ENCODE results near the gene THNSL1.
"Not testable (repeated sequence)": the region's sequence is repeated elsewhere in the genome, so short reads cannot be mapped to it uniquely, and the experiment has no call there.

Gene THNSL1

DNA sequence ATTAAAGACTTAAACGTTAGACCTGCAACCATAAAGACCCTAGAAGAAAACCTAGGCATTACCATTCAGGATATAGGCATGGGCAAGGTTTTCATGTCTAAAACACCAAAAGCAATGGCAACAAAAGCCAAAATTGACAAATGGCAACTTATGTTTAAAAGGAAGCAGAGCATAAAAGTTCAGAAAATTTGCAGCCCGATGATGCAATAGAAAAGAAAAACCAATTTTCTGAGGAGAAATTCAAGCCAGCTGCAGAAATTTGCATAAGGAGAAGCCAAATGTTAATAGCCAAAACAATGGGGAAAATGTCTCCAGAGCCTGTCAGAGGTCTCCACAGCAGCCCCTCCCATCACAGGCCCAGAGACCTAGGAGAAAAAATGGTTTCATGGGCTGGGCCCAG, 4.8 kb upstream of the THNSL1 start:
- DNase-seq (ENCODE audit: low read depth in 2 of 2): not testable (repeated sequence)

DNA sequence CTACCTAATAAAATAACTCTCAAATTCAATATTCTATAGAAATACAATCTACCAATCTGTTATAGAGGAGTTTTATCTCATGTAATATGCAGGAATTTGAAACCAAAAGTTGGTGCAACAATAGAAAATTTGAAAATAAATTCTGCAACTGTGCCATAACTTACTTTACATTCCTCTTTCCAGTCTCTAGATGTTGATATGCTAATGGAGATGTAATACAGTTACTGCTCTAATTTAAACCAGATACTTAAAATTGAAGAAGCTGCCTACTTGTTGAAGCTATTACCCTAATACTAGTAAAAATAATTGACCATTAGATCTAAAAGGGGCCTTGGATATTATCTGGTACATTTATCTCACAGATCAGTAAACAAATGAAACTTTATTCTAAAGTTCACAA, 1.8 kb upstream of the THNSL1 start:
- DNase-seq (ENCODE audit: low read depth in 2 of 2): no peak

DNA sequence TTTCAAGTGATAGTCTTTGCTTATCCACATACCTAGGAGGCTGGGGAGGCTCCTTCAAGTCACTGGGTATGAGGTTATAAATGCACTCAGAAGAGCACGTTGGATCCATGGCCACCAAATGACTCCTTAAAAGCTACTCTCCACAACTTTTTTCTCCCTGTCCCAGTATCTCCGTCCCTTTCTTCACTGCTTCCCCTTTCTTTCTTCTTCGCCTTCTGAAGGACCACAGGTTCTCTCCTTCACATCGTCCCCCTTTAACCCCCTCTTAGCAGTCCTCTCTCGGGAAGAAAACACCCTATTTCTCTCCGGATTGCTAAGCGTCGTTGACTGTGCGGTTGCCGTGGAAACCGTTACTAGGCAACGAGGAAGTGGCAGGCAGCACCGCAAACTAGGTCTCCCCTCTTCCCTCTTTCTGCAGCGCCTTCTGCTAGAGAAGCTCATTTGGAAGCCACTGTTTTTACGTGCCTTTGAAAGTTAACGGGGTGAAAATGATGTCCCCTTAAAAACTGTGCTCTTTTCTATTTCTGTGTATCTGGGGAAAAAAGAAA, 510 bp upstream of the THNSL1 start, which contains the start of gene ENKUR:
Gene ENKUR, minus strand, starts transcription at position 331 of the 548 bp plus-strand sequence. Its CDS starts 222 bp downstream, at position 109.
- peak; percentile 80 to 84 for DNase-seq (ENCODE audit: low read depth in 2 of 2)

DNA sequence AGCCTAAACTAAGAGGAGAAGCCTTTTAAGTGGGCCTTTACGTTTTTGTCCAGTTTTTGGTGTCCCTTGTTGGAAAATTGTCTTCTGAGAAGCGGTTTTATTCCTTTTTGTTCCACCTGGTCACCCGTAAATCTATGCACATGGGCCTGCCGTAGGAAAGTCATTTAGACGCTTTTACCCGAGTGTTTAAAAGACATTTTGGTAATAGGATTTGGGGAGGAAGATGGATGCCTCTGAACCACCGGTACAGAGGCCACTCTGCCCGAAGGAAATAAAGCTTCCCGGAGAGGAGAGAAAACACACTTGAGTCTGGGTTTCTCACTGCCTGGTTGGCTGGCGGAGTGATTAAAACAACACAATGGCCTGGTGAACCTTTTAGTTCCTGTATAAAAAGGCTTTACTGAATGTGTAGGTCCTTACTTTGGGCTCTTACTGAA, 760 bp downstream of the THNSL1 start:
- DNase-seq (ENCODE audit: low read depth in 2 of 2): no peak

DNA sequence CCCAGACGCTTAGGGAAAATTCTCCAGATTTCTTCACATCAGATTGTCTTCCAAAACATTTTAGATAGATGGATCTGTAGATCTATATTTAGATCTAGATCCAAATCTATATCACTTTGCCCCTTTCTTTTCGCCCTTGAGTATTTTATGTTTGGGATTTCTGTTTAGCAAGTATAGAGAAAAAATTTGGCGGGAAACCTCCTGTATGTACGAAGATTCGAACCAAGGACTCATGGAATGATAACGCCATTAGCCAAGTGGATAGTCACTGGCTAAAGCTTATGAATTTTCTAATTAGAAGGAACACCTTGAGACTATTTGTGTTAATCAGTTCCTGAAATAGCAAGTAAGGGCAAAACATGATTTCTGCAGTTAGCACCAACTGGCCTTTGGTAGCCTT, 1.2 kb downstream of the THNSL1 start:
- no peak for DNase-seq (ENCODE audit: low read depth in 2 of 2)

DNA sequence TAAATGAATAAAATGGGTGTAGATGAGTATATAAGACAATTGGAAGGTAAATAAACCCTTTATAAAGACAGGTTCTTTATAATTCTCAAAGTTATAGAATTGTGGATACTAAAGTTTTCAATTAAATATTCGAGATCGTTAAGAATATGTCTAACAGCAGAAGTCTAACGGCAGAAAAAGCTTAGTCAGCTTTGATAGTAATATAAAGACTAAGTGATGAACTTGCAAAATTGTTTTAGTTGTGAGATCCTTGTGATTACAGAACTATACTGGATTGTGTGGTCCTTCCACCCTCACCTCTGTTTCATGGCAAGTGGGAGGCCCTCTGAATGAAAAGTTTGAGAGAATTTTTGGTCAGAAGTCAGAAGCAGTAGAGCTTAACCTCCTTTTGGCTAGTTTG, 2.3 kb downstream of the THNSL1 start:
- DNase-seq (ENCODE audit: low read depth in 2 of 2): no peak

DNA sequence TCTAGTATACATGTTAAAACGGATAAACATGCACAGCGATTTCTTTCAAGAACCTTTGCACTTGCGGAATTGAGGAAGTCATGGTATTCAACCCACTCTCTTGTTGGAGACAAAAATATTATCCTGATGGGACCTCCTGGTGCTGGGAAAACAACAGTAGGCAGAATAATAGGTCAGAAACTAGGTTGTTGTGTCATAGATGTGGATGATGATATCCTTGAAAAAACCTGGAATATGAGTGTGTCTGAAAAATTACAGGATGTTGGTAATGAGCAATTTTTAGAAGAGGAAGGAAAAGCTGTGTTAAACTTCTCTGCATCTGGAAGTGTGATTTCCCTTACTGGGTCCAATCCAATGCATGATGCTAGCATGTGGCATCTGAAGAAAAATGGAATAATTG, 6.9 kb downstream of the THNSL1 start:
- DNase-seq (ENCODE audit: low read depth in 2 of 2): no peak

DNA sequence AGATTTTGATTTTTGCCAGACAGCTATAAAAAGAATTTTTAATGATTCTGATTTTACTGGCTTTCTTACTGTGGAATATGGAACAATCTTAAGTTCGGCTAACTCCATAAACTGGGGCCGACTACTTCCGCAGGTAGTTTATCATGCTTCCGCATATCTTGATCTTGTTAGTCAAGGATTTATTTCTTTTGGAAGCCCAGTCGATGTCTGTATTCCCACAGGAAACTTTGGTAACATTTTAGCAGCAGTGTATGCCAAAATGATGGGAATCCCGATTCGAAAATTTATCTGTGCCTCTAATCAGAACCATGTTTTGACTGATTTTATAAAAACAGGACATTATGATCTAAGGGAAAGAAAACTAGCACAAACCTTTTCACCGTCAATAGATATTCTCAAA, 8.1 kb downstream of the THNSL1 start:
- no peak for DNase-seq (ENCODE audit: low read depth in 2 of 2)

DNA sequence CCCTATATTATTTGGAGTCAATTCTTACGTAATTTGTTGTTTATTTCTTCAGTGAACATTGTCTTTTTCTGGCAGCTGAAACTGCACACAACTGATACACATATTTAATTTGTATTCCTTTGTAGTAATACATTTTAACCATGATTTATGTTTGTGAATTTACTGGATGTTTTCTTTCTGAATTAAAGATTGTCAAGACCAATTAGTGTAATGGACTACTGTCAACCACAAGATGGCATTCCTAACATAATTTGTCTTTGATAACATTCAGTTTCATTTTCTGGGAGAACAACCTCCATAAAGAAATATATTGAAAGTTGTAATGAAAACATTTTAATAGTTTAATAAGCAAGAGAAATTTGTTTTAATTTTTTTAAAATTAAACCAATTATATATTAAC, 10.1 kb downstream of the THNSL1 start:
- no peak for DNase-seq (ENCODE audit: low read depth in 2 of 2)

DNA sequence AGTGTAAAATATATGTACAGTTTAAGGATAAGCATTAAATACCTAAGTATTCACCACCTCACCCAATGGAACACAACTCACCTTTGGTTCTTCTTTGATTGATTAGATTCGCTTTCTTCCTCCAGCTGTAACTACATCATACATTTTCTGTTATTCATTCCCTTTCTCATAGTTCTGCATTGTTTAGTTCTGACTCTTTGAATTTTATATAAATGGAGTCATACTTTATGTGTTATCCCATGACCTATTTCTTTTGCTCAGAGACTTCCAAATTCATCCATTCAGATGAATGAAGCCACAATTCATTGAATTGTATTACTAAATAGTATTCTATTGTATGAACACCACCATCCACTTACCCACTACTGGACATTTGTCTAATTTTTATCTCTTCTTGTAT, 12.3 kb downstream of the THNSL1 start:
- no peak for DNase-seq (ENCODE audit: low read depth in 2 of 2)

DNA sequence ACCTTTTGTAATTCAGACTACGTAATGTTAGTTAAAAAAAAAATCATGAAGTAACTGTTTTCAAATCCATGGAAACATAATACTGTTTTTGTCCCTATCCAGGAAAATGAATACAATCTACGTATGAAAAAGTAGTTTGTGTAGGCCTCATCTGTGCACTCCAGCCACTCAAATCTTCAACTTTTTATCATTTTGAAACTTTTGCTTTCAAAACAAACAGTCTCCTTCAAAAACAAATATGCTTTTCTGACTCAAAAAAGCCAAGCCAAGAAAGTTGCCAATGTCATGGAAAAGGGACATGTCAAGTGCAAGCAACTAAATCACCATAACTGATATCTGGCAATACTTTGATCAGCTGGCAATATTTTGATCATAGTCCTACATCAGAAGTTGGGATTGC, 13.1 kb downstream of the THNSL1 start:
- no peak for DNase-seq (ENCODE audit: low read depth in 2 of 2)

DNA sequence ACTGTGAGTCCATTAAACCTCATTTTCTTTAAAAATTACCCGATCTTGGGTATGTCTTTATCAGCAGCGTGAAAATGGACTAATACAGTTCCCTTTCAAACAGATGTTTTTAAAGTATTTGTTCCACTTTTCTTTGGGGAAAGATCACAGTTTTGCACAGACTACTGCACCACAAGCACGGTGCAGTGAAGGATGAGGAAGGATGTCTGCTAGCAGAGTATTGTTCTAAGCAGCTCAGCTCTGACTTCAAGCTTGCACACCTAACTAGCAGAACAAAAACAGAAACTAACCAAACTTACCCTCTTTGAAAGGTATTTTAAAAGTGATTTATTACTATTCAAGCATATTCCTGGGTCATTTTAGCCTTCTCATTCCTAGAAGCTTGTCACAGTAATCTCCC, 20.0 kb downstream of the THNSL1 start:
- no peak for DNase-seq (ENCODE audit: low read depth in 2 of 2)

DNA sequence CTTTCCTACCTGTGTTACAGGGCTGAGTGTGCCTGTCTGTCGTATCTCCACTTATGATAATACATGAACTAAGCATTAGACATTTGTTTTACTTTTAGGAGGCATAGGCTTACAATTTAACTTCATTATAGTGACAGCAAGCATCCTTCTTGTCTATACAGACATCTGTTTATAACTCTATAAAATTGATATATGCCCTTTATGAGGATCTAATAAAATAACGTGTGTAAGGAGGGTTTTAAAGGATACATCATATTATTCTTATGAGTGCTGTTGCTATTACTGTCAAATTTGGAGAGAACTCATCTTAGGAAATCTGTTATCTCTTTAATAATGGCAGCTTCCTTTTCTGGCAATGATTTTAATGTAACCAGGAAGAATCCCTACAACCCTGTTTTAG, 21.9 kb downstream of the THNSL1 start:
- no peak for DNase-seq (ENCODE audit: low read depth in 2 of 2)

DNA sequence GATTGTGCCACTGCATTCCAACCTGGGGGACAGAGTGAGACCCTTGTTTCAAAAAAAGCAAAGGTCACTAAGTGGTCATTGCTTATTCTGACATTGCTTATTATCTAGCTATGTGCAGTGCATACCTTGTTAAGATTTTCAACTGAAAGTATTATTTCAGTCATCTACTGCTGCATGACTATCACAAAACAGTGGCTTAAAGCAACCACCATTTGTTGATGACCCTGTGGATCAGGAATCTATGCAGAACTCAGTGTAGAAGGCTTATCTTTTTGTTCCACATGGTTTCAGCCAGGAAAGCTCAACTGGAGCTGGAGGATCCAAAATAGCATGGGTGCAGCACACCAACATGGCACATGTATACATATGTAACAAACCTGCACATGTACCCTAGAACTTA, 23.1 kb downstream of the THNSL1 start:
- DNase-seq (ENCODE audit: low read depth in 2 of 2): no peak

DNA sequence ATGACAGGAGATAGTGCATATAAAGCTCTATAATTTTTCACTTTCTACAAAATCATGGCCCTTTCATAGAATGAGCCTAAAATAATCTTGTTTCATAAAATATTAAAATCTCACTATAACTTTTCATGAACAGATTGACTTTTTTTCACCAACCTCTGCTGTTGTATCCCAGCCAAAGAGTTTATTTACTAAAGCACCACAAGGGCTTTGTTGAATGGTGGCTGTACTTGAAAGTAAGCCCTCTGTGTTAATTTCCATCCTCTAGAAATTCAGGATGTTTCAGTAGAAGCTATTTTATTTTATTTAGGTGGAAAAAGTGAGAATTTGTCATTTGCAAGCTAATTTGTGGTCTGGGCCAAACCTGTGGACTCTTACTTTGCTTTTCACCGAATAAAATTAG, 30.2 kb downstream of the THNSL1 start:
- no peak for DNase-seq (ENCODE audit: low read depth in 2 of 2)

DNA sequence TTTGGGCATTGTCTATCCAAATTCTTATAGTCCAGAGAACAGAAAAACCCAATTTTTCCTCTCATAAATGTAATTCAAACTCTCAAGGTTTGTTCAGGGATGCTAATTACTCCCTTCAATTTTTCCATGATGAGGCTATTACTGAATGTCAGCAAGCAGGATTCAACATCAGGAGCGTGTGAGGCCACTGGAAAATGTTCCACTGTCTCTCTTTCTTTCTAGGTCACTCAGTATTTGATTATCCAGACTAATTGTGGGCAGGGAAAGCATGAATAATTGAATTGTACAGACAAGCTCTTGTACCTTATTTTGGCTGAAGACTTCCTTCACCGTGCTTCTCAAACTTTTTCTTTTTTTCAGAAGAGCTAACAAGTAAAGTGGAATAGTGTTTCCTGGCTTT, 30.7 kb downstream of the THNSL1 start:
- no peak for DNase-seq (ENCODE audit: low read depth in 2 of 2)

DNA sequence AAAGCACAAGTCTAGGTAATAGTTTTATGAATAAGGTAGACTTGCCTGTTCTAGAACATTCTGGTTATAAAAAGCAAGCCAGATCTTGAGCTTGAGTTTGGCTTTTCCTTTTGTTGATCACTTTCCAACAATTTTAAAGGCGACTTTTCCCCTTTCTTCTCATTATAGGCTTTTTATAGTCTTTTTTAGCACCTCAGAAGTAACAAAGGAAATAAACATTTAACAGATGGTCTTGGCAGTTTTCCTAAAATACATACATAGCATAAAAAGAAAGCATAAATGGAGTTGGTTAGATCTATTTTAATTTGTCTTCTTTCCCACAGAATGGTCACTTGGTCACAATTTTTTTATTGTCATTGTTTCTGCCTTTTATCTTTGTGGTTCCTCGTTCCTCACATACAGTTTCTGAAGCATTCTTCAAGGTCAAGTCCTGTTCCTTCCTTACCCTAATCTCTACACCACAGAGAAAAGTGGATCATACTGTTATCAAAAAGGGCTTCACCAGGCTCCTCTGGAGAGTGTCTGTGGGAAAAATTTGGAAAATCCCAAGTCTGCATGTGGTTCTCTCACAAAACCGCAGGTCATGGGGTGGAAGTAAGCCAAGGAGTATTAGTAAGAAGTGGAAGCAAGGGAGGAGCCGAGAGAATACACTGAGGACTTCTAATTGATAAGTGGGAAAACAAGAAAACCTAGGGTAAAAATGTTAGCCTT, 31.3 kb downstream of the THNSL1 start:
- DNase-seq (ENCODE audit: low read depth in 2 of 2): no peak

DNA sequence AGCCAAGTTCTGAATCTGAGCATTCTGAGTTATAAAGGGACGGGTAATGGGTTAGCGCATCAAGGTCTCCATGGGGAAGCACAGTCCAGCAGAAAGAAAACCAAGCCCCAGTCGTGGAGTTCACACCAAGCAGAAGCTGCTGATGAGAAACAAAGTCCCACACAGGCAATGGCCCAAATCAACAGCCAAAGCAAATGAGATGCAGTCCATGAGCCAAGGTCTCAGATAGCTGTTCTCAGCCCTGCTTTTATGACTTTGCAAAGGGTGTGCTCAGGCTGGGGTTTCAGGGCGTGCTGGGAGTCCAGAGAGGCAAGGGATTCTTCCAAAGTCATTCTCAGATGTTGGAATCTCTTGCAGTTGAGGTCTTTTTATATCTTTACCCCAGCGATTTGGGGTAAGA, 32.0 kb downstream of the THNSL1 start:
- DNase-seq (ENCODE audit: low read depth in 2 of 2): no peak

DNA sequence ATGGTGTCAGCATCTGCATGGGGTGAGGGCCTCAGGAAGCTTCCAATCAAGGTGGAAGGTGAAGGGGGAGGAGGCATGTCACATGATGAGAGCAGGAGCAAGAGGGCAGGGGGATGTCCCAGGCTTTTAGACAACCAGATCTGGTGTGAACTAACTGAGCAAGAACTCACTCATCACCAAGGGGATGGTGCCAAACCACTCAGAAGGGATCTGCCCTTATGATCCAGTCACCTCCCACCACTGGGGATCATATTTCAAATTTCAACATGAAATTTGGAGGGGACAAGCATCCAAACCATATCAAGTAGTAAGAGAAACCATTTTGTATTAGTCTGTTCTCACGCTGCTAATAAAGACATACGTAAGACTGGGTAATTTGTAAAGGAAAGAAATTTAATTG, 33.6 kb downstream of the THNSL1 start:
- DNase-seq (ENCODE audit: low read depth in 2 of 2): no peak

DNA sequence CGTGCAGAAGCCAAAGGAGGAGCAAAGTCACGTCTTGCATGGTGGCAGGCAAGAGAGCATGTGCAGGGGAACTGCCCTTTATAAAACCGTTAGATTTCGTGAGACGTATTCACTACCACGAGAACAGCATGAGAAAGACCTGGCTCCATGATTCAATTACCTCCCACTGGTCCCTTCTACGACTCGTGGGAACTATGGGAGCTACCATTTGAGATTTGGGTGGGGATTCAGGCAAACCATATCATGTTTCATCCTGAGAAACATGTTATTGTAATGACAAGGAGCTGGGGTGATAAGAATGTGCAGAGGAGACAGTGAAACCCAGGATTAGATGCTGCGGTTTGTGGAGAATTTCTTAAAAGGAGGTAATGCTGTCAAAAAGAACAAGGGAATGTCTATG, 34.0 kb downstream of the THNSL1 start:
- DNase-seq (ENCODE audit: low read depth in 2 of 2): no peak

DNA sequence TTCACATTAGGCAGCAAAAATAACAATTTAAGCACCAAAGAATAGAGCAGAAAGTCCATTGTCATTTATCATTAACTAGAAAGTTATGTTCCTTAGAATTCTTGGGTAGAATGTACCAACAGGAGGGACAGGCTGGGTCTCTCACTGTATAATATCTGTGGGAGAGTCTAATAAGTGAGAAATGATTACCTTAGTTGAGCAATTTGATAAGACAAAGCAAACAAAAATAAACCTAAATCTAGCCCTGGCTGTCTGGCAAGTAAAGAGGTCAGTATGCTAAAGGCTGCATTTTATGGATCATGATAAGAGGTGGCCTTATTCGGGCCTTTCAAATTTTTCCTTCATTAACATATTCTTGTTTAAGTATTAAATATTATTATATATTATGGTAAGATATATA, 35.6 kb downstream of the THNSL1 start:
- no peak for DNase-seq (ENCODE audit: low read depth in 2 of 2)

DNA sequence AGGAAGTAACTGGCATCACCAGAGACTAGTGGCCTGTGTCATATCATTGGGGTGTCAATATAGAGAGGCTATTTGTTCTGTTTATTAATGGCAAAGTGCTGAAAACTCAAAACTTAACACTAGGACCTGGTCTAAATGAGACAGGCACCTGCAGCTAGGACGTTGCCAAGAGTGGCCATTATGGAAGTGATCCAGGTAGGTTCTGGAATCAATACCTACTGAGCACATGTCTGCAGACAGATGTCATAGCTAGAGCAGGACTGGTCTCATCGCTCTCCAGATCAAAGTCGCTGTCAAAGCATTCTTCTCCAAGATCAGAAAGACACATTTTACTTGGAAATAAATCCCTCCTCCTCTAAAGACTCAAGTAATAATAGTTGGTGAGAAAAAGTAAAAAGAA, 40.3 kb downstream of the THNSL1 start:
- DNase-seq (ENCODE audit: low read depth in 2 of 2): no peak

DNA sequence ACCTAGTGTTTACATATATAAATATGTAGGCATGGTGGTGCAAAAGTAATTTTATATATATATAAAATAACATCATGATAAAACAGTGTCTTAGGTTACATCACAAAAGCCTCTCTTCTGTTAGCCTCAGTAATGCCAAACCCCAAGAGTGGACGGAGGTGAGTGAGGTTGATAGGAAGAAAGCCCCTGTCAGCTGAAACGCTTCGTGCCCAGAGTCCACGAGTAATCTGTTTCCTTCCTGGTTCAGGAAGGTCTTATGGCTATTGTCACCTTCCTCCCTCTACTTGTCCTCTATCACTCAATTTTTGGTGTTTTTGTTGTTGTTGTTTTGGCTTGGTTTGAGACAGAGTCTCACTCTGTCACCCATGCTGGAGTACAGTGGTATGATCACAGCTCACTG, 41.5 kb downstream of the THNSL1 start:
- no peak for DNase-seq (ENCODE audit: low read depth in 2 of 2)

DNA sequence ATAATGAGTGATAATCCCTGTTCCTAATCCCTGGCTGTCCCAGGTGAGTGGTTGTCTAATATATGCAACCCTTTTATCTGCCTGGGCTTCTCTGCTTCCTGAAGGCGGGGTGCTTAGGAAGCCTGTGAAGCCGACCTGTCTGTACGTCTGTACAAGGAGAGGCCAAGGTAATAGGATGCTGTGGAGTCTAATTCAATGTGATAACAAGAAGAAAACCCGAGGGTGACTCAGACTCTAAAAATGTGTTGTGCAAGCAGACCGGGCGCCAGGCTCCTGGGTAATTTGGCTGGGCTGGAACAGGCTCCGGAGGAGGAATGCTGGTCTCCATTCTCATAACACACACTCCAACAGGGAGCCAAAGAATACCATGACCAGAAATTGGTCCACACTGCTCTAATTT, 43.6 kb downstream of the THNSL1 start:
- DNase-seq (ENCODE audit: low read depth in 2 of 2): no peak
